IPS-15b (cell line): ENCODE data around the gene QTRT2.

ENCODE experiments used
- H3K27me3 ChIP-seq: one replicate; pipeline ENCODE4 v1.6.1; 2013; ENCODE audit warnings: low read length; ENCODE audit not compliant: control insufficient read depth, insufficient read depth
- H3K36me3 ChIP-seq: one replicate; pipeline ENCODE4 v1.6.1; 2013; ENCODE audit warnings: low read length; ENCODE audit not compliant: control insufficient read depth, insufficient read depth
- H3K4me1 ChIP-seq: one replicate; pipeline ENCODE4 v1.6.1; 2013; ENCODE audit warnings: mild to moderate bottlenecking, low read length; ENCODE audit not compliant: control insufficient read depth, insufficient read depth
- H3K4me3 ChIP-seq: one replicate; pipeline ENCODE4 v1.5.1; 2013; ENCODE audit warnings: low read depth, low read length
- H3K9ac ChIP-seq: one replicate; pipeline ENCODE4 v1.6.1; 2013; ENCODE audit warnings: low read depth, mild to moderate bottlenecking, low read length
- H3K9me3 ChIP-seq: one replicate; pipeline ENCODE4 v1.6.1; 2013; ENCODE audit warnings: mild to moderate bottlenecking, low read length; ENCODE audit not compliant: control insufficient read depth, insufficient read depth

Gene QTRT2

DNA sequence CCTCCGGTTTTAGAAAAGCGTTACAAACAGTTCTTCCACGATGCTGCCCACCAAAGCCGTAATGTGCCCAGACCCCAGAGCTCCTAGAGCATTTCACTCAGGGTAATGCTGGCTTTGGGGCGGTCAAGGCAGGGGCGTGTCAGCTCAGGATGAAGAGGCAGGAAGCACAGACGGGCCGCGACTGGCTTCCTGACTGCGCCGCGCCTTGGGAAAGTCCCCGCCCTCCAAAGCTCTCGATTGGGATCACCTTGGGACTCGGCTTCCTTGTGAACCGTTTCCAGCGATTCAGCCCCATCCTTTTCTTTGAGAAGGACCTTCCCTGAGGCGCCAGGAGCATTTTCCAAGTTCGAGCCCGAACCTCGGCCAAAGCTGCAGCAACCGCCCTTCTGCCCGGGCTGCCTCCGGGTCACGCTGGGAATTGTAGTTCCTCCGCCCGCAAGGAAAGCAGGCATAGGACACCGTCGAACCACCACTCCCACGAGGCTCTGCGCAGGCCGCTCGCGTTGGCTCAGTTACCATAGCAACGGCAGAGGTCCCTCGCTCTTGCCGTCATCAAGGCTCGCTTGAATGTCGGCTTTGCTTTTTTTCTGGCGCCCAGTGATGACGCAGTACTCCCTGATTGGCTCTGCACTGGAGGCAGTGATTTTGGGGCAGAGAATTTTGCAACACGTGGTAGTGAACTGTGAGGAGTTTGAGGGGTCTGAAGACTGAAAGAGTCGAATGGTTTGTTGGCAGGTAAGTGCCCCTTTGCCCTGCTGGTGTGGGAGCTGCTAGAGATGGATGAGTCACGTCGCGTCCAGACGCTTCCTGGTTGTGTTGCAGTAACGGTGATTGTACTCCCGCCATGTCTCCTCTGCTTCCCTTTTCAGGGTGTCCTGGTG is at the start of gene QTRT2, which contains the start of gene CCDC191:
Gene QTRT2, plus strand, starts transcription at position 608 of the 881 bp plus-strand sequence. CDS start 8,521 bp downstream, outside the sequence.
Gene CCDC191, minus strand, starts transcription at position 397 of the 881 bp plus-strand sequence. Its CDS starts 60 bp downstream, at position 337.
- no peaks in the 10 kb centered on the region for H3K27me3 ChIP-seq
- H3K9ac ChIP-seq: peak within 1 kb of the TSS; percentile 66
- no peaks in the 10 kb centered on the region for H3K9me3 ChIP-seq
- H3K36me3 ChIP-seq: no peaks in the 10 kb centered on the region
- peaks cover 3% of the 10 kb centered on the region for H3K4me1 ChIP-seq
- peak within 1 kb of the TSS; percentile 72 for H3K4me3 ChIP-seq

DNA sequence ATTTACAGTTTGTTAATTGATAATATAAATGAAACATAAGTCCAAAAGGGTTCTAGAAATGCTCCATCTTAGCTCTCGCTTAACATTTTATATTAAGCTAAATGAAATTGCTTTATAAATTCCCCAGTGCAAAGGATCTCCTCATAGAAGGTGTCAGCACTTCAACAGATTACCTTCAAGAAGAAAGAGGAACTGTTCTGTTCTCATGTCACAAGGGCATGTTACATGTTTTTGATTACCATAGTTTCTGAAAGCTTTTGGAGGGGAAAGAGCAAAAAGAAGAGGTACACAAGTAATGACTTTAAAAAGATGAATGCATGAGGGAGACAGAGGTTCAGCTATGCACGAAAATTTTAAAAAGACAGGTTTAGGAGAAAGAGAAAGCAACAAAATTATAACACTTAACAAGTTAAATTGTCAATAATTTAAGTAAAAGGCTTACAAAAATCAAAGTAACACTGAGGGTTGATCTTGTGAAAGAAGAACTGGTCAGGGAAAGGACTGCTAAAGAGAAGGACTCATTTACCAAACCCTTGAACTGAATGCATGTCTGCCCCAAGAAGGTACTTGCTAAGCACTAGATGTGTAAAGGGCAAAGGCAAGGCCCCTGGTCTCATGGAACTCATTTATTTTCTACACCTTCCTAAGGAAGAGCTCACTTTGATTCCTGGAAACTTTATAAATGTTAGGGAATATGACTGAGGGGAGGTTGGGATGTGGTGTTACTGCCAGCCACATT is 45.3 kb upstream of the QTRT2 start:
- Histone ChIP-seq H3K36me3 (no peaks in the 10 kb centered on the region), H3K4me3 (no peak overlapping the region), H3K9ac (no peak overlapping the region), H3K4me1 (no peaks in the 10 kb centered on the region), H3K27me3 (no peaks in the 10 kb centered on the region), H3K9me3 (no peaks in the 10 kb centered on the region)

DNA sequence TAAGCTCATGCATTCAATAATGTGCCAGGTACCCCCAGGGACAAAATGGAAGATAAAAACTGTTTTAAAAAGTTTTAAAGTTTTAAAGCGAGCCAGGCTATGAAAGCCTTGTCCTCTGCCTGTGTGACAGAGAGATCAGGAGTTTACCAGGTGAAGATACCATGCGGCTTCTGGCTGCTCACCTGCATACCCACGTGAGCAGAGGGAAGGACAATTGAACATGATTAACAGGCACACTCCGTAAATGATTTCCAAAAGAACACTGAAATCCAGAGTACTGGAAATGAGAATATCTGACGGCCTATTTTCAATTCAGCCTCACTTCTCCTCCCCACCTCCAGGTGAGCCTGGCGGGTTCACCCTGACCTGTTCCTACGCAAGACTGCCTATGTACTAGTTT is 42.3 kb upstream of the QTRT2 start:
- Histone ChIP-seq H3K4me1 (peaks cover 4% of the 10 kb centered on the region), H3K36me3 (no peaks in the 10 kb centered on the region), H3K4me3 (no peak overlapping the region), H3K9me3 (no peaks in the 10 kb centered on the region), H3K27me3 (no peaks in the 10 kb centered on the region), H3K9ac (no peak overlapping the region)

DNA sequence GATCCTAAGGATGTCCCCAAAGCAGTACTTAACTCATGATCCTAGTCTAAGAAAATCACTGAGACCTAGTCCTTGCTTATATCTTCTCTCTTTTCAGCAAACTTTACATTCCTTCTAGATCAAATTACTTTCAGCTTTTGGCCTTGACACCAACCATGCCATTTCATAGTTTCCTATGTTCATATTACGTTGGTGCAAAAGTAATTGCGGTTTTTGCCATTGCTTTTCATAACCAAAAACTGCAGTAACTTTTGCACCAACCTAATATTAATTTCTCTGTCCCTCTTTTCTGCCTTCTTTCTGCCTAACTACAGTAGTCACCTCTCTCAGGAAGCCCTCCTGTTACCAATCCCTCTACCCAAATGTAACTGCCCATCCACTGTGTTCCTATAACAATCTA is 37.1 kb upstream of the QTRT2 start:
- no peak overlapping the region for H3K9ac ChIP-seq

DNA sequence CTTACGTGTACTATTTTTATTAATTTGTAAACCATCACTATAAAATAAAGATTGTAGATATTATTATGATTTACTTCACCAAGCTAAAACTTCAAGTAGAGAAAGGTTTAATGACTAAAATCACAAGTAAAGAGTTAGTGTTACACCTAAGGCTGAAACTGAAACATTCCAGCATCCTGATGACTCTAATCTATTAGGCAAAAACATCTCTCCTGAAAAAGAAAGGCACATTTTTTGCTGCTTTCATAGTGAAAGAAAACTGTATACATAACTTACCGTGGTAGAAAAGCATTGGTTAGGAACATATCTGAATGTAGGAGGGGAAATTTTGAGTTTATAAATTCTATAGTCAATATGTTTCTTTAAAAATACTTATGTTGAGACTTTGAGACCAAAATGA is 35.6 kb upstream of the QTRT2 start:
- H3K4me3 ChIP-seq: no peak overlapping the region
- H3K9me3 ChIP-seq: no peaks in the 10 kb centered on the region
- H3K27me3 ChIP-seq: no peaks in the 10 kb centered on the region
- peaks cover 4% of the 10 kb centered on the region for H3K4me1 ChIP-seq
- H3K9ac ChIP-seq: no peak overlapping the region
- no peaks in the 10 kb centered on the region for H3K36me3 ChIP-seq

More for the DNA sequence above, 37.1 kb upstream of the QTRT2 start:
- Histone ChIP-seq H3K27me3 (no peaks in the 10 kb centered on the region), H3K36me3 (no peaks in the 10 kb centered on the region), H3K4me1 (peaks cover 4% of the 10 kb centered on the region), H3K4me3 (no peak overlapping the region), H3K9me3 (no peaks in the 10 kb centered on the region)

DNA sequence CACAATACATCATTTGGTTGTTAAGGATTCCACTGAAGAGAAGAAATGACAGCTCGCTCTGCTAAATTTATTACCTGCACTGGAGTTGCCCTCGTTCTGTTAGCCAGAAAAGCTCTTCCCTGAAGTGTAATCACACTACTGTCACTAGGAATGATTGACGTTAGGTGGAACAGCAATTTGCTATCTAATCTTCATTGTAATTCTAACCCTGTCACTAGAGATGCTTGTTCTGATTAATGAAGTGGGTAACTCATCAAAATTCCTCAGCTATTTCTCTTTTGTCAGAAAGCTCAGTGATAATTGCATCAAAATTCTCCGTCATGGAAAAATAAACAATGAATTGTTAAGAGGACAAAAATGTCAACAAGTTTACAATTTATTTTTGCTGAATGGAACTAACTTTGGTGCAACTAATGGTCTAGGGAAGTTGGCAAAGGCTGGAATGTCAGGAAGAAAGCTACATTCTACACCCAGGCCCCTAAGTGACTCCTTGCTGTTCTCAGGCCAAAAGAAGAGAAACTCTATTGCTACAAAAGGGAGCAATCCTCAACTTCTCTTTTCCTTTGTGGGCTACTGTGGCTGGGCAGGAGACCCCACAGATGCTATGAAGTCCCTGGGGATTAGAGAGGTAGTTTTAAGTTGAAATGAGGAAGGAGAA is 34.3 kb upstream of the QTRT2 start:
- Histone ChIP-seq H3K4me3 (no peak overlapping the region), H3K9me3 (no peaks in the 10 kb centered on the region), H3K36me3 (no peaks in the 10 kb centered on the region), H3K27me3 (no peaks in the 10 kb centered on the region), H3K4me1 (peaks cover 4% of the 10 kb centered on the region), H3K9ac (no peak overlapping the region)

DNA sequence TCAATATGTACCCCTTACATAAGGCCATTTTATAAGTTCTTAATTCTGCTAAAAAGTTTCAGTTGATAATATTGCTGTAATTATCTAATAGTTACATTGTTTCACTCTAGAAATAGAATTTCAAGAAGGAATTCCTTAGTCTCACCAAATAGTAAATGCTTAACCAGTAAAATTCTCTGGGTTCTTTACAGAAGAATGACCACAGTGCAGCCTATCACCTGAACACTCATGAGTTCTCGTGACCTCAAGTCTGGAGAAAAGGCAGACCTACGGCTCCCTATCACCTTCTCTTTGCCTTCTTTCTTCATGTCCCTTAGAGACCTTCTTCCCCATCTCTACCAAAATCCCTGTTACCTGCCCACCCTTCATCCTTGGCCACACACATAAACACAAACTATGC is 31.1 kb upstream of the QTRT2 start:
- H3K4me1 ChIP-seq: no peaks in the 10 kb centered on the region
- no peaks in the 10 kb centered on the region for H3K27me3 ChIP-seq
- H3K9ac ChIP-seq: no peak overlapping the region
- no peak overlapping the region for H3K4me3 ChIP-seq
- no peaks in the 10 kb centered on the region for H3K36me3 ChIP-seq
- H3K9me3 ChIP-seq: no peaks in the 10 kb centered on the region

DNA sequence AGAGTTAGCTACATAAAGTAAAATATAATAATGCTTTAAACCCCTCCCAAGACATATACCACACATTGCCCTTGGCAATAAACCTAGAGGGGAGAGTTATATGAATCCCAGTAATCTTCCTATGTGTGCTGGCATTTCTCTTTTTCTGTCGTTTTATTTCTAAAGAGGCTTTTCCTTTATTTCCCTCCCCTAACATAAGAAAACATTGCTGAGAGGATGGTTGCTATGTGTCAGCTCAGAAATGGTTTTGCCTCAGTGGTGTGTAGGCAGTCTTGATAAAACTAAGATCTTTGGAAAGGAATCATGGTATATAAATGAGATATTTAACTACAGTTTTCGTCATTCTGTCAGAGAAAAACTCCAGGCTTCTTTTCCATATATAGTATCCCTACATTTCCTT is 30.2 kb upstream of the QTRT2 start:
- Histone ChIP-seq H3K36me3 (no peaks in the 10 kb centered on the region), H3K27me3 (no peaks in the 10 kb centered on the region), H3K4me3 (no peak overlapping the region), H3K9me3 (no peaks in the 10 kb centered on the region), H3K4me1 (no peaks in the 10 kb centered on the region), H3K9ac (no peak overlapping the region)

DNA sequence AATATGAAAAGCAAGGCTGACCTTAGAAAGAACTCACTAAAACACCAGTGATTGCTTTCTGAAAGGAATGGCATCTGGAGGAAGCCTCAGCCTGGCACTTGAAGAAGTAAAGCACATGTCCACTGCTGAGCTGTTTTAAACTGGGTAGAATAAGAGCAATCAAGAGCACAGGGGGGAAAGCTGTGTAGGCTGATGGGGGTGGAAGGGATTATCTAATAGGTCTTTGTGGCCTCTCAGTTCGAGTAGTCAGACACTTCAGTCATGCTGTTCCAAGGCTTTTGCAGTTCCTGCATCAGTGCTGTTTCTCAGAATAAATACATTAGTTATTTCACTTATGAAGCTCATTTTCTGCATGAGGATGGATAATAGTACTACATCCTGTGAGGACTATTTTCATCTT is 22.8 kb upstream of the QTRT2 start:
- Histone ChIP-seq H3K36me3 (no peaks in the 10 kb centered on the region), H3K4me1 (no peaks in the 10 kb centered on the region)

DNA sequence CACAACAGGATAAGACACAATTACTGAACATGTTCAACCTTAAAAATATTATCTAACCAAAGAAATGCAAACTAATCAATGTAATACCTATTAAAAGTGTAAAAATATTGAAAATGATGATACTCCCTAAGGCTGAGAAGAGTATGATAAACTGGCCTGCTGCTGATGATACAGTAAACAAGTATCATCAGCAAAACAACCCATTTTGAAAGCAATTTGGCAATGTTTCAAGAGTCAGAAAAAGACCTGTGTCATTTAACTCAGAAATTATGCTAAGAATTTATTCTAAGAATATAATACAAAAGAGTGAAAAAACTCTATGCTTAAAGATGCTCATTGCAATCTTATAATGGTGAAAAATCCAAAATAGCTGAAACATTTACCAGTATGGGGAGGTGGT is 22.3 kb upstream of the QTRT2 start:
- Histone ChIP-seq H3K36me3 (no peaks in the 10 kb centered on the region), H3K27me3 (no peaks in the 10 kb centered on the region), H3K4me1 (no peaks in the 10 kb centered on the region), H3K9ac (no peak overlapping the region), H3K9me3 (no peaks in the 10 kb centered on the region), H3K4me3 (no peak overlapping the region)

More for the DNA sequence above, 22.8 kb upstream of the QTRT2 start:
- Histone ChIP-seq H3K4me3 (no peak overlapping the region), H3K9me3 (no peaks in the 10 kb centered on the region), H3K27me3 (no peaks in the 10 kb centered on the region), H3K9ac (no peak overlapping the region)

DNA sequence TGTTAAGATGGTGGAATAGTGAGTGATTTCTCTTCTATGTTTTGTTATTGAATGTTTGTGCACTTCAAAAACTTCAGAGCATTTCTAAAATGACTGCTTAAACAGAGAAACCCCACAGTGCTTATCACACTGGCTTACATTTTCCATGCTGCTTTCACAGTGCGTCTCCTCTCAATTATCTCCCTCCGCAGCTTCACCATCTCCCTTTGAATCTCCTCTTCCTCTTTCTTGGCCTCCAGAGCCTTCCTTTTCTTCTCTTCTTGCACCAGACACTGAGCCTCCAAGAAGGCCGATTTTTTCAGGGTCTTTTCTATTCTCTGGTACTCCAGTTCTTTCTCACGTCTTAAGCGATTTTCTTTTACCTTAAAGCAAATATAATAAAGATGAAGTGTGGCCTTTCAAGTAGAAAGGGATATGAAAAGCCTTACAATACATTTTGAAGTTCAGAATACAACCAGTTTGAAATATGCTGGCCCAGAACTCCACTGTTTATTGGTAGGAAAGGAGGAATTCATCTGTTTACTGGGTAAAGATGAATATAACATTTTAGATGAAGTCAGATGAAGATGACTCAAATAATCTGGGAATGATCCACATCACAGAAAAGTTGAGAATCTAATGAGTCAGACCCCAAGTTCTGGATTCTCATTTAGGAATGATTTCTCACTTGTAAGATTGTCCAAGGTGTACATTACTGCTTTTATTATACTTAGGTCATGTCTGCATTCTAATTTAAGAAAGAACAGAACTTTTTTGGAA is 21.6 kb upstream of the QTRT2 start:
- no peaks in the 10 kb centered on the region for H3K4me1 ChIP-seq
- no peak overlapping the region for H3K9ac ChIP-seq
- no peak overlapping the region for H3K4me3 ChIP-seq
- no peaks in the 10 kb centered on the region for H3K27me3 ChIP-seq
- H3K36me3 ChIP-seq: no peaks in the 10 kb centered on the region
- no peaks in the 10 kb centered on the region for H3K9me3 ChIP-seq
